SK-N-MC (cell line): ENCODE data around the gene ASB3.

Experiments
- EZH2 ChIP-seq: fragments of 200-600 bp; sonication (generic); IDR thresholded peaks from one replicate; pipeline ENCODE4 v1.6.1; 2017; ENCODE audit warnings: antibody characterized with exemption
- POLR2AphosphoS5 ChIP-seq: IDR thresholded peaks from 2 replicates; pipeline ENCODE4 v1.6.1; 2012; ENCODE audit warnings: mild to moderate bottlenecking, low read depth, low read length, borderline replicate concordance

GRCh38 chr2:53826030-53826410, 39.3 kb upstream of the ASB3 start:
- TF ChIP-seq EZH2 (no peak), POLR2AphosphoS5 (no peak)
